ENCODE results near the gene COL6A2.

GRCh38 chr21:46116776-46117585, 19.1 kb downstream of the COL6A2 start:
- TF ChIP-seq, protein P1, sequence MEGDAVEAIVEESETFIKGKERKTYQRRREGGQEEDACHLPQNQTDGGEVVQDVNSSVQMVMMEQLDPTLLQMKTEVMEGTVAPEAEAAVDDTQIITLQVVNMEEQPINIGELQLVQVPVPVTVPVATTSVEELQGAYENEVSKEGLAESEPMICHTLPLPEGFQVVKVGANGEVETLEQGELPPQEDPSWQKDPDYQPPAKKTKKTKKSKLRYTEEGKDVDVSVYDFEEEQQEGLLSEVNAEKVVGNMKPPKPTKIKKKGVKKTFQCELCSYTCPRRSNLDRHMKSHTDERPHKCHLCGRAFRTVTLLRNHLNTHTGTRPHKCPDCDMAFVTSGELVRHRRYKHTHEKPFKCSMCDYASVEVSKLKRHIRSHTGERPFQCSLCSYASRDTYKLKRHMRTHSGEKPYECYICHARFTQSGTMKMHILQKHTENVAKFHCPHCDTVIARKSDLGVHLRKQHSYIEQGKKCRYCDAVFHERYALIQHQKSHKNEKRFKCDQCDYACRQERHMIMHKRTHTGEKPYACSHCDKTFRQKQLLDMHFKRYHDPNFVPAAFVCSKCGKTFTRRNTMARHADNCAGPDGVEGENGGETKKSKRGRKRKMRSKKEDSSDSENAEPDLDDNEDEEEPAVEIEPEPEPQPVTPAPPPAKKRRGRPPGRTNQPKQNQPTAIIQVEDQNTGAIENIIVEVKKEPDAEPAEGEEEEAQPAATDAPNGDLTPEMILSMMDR (IDR thresholded peaks at IDR 0.05) = no peak
- no peak for TF ChIP-seq EZH2 (IDR thresholded peaks at IDR 0.05; ENCODE audit: borderline replicate concordance, insufficient read depth, low read depth, low read length, poor library complexity, severe bottlenecking)

All from B cell (primary cell).